Endothelial cell (in vitro differentiated cells): ENCODE results near the gene PIBF1. TPM values are rescaled to one million over a fixed set of nuclear protein-coding genes. Genes with fewer than 3 reads are reported as not detected.

Experiments
- DNase-seq: peaks from one replicate; pipeline ENCODE4 v3.0.0; 2021; ENCODE audit warnings: low spot score
- H3K27ac Mint-ChIP-seq: one replicate; pipeline ENCODE4 v1.8.0; 2021; ENCODE audit warnings: mixed read lengths, inconsistent platforms; ENCODE audit not compliant: unreplicated experiment
- H3K27me3 Mint-ChIP-seq: one replicate; pipeline ENCODE4 v1.8.0; 2021; ENCODE audit warnings: mild to moderate bottlenecking, moderate library complexity, mixed read lengths, inconsistent platforms; ENCODE audit not compliant: unreplicated experiment
- H3K36me3 Mint-ChIP-seq: one replicate; pipeline ENCODE4 v1.8.0; 2021; ENCODE audit warnings: mild to moderate bottlenecking, low read depth, mixed read lengths, inconsistent platforms; ENCODE audit not compliant: unreplicated experiment
- H3K4me1 Mint-ChIP-seq: one replicate; pipeline ENCODE4 v1.8.0; 2021; ENCODE audit warnings: mild to moderate bottlenecking, mixed read lengths, inconsistent platforms; ENCODE audit not compliant: unreplicated experiment
- H3K4me3 Mint-ChIP-seq: one replicate; pipeline ENCODE4 v1.8.0; 2021; ENCODE audit warnings: mild to moderate bottlenecking, mixed read lengths, inconsistent platforms; ENCODE audit not compliant: unreplicated experiment
- H3K9me3 Mint-ChIP-seq: one replicate; pipeline ENCODE4 v1.8.0; 2021; ENCODE audit warnings: mixed read lengths, inconsistent platforms; ENCODE audit not compliant: unreplicated experiment
- total RNA-seq: library from RNA; stranded (reverse); fragmentation: NEBNext Ultra II Directional; extraction: Animal tissue kit (Norgen Biotek cat#: 25700); gene quantifications from one replicate; pipeline ENCODE4 v1.2.1, GENCODE V29; 2021; ENCODE audit not compliant: unreplicated experiment
- TF ChIP-seq, protein P1 (sequence below): fragments of 200-600 bp; sonication (generic); IDR thresholded peaks from one replicate; pipeline ENCODE4 v1.5.0; 2021; ENCODE audit warnings: antibody characterized with exemption; ENCODE audit not compliant: unreplicated experiment

Gene PIBF1
- total RNA-seq, 1 donor from 2014 or later: 24.0 TPM

DNA sequence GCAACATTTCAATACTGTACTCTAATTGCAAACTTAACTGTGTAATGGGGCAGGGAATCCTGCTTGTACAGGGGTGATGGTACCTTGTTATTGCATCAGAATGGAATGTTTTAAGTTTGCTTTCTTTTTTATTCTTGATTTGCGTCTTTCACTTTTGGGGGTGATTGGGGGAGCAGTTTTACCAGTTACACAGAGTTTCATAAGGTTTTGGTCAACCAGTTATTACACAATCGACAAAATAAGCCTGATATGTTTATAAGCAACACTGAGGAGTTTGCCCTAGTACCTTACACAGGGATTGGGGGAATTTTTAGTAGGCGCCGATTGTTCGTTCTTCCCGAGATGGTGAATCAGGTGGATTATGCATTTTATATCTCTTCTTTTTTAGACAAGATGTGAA lies 279.5 kb downstream of the PIBF1 start:
- no peaks in the 10 kb centered on the region for H3K9me3 Mint-ChIP-seq
- H3K4me3 Mint-ChIP-seq: no peak overlapping the region
- TF ChIP-seq, protein P1, sequence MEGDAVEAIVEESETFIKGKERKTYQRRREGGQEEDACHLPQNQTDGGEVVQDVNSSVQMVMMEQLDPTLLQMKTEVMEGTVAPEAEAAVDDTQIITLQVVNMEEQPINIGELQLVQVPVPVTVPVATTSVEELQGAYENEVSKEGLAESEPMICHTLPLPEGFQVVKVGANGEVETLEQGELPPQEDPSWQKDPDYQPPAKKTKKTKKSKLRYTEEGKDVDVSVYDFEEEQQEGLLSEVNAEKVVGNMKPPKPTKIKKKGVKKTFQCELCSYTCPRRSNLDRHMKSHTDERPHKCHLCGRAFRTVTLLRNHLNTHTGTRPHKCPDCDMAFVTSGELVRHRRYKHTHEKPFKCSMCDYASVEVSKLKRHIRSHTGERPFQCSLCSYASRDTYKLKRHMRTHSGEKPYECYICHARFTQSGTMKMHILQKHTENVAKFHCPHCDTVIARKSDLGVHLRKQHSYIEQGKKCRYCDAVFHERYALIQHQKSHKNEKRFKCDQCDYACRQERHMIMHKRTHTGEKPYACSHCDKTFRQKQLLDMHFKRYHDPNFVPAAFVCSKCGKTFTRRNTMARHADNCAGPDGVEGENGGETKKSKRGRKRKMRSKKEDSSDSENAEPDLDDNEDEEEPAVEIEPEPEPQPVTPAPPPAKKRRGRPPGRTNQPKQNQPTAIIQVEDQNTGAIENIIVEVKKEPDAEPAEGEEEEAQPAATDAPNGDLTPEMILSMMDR: no peak
- peaks cover 3% of the 10 kb centered on the region for H3K36me3 Mint-ChIP-seq
- no peak overlapping the region for H3K27ac Mint-ChIP-seq
- peaks cover 8% of the 10 kb centered on the region for H3K27me3 Mint-ChIP-seq
- H3K4me1 Mint-ChIP-seq: peaks cover 7% of the 10 kb centered on the region
- no peak for DNase-seq

DNA sequence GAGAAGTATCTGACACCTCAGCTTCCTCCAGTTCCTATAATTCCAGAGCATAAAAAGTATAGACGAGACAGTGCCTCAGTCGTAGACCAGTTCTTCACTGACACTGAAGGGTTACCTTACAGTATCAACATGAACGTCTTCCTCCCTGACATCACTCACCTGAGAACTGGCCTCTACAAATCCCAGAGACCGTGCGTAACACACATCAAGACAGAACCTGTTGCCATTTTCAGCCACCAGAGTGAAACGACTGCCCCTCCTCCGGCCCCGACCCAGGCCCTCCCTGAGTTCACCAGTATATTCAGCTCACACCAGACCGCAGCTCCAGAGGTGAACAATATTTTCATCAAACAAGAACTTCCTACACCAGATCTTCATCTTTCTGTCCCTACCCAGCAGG lies 279.9 kb downstream of the PIBF1 start:
- H3K4me1 Mint-ChIP-seq: peaks cover 7% of the 10 kb centered on the region
- no peak for DNase-seq
- peaks cover 3% of the 10 kb centered on the region for H3K36me3 Mint-ChIP-seq
- peaks cover 8% of the 10 kb centered on the region for H3K27me3 Mint-ChIP-seq
- no peak overlapping the region for H3K4me3 Mint-ChIP-seq
- TF ChIP-seq, protein P1: no peak
- H3K9me3 Mint-ChIP-seq: no peaks in the 10 kb centered on the region
- H3K27ac Mint-ChIP-seq: no peak overlapping the region

DNA sequence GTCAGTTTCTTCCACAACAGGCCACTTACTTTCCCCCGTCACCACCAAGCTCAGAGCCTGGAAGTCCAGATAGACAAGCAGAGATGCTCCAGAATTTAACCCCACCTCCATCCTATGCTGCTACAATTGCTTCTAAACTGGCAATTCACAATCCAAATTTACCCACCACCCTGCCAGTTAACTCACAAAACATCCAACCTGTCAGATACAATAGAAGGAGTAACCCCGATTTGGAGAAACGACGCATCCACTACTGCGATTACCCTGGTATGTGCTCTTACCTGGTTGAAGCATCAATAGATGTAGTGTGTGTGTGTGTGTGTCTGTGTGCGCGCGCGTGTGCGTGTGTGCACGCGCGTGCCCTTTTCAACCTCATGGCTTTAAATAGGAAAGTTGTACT lies 280.5 kb downstream of the PIBF1 start:
- Mint-ChIP-seq H3K9me3 (no peaks in the 10 kb centered on the region), H3K4me1 (peaks cover 7% of the 10 kb centered on the region), H3K4me3 (no peak overlapping the region), H3K27me3 (peaks cover 8% of the 10 kb centered on the region), H3K27ac (no peak overlapping the region), H3K36me3 (peaks cover 3% of the 10 kb centered on the region)
- TF ChIP-seq, protein P1: no peak
- DNase-seq: no peak

DNA sequence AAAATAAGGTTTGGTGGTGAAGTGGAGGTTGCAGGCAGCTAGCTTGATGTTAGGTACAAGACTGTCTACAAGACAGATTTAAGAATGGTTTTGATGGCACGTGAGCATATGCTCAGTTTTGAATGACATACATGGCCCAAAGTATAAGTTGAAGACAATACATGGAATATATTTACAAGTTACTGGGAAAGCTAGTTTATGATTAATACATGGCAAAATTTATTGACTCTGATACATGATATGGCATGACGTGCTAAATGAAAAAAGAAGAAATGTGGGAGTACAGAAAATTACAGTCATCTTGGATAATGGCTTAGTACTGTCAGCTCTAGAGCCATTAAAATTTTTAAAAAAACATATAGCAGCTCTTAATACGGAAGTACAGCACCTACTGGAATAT lies 281.2 kb downstream of the PIBF1 start:
- H3K27me3 Mint-ChIP-seq: peaks cover 5% of the 10 kb centered on the region
- peaks cover 1% of the 10 kb centered on the region for H3K36me3 Mint-ChIP-seq
- no peak overlapping the region for H3K4me3 Mint-ChIP-seq
- no peaks in the 10 kb centered on the region for H3K9me3 Mint-ChIP-seq
- TF ChIP-seq, protein P1: no peak
- H3K27ac Mint-ChIP-seq: no peak overlapping the region
- peaks cover 7% of the 10 kb centered on the region for H3K4me1 Mint-ChIP-seq
- no peak for DNase-seq

DNA sequence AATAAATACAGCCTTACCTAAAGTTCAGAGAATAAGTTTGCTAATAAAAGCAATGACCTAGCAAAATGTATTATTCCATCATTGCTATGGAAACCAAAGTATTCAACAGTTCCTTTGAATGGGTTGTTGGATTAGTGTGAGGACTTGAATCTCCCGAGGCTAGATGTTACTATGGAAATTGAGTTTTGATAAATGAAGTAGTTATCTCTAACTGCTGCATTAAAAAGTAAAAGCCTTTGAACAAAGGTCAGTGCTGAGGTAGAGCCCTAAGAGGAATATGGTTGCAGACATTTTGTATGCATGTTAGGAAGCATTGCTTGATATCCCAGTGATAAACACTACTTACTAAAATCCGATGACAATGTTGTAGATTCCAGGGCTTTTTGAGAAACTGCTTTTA lies 283.1 kb downstream of the PIBF1 start:
- Mint-ChIP-seq H3K27me3 (peaks cover 4% of the 10 kb centered on the region), H3K27ac (no peak overlapping the region), H3K9me3 (no peaks in the 10 kb centered on the region), H3K4me1 (peaks cover 6% of the 10 kb centered on the region), H3K4me3 (no peak overlapping the region), H3K36me3 (no peaks in the 10 kb centered on the region)
- TF ChIP-seq, protein P1: no peak
- DNase-seq: no peak
